Panc1 (cell line): ENCODE measurements around the gene DLGAP4. TPM values are rescaled to one million over a fixed set of nuclear protein-coding genes. Genes with fewer than 3 reads are reported as not detected.

Experiments
- ATAC-seq: fragments of 200-7000 bp; cut with Tn5 transposase; 2 replicates; pipeline ENCODE4 v1.9.1; 2020; ENCODE audit warnings: mild to moderate bottlenecking, moderate library complexity
- BruUV-seq: library from RNA; stranded (reverse); fragments of 400-500 nt; replicated peaks from 2 replicates; lab custom pipeline; 2021; lab: Mats Ljungman, UMichigan
- CTCF ChIA-PET: fragments of 300-600 bp; sonication (Branson Sonifier 250); formaldehyde crosslinking; loops from one replicate; lab custom pipeline; 2022; ENCODE audit warnings: antibody characterized with exemption; lab: Charles Lee
- POLR2A ChIA-PET: fragments of 300-600 bp; sonication (Branson Sonifier 250); formaldehyde crosslinking; loops from one replicate; lab custom pipeline; 2022; ENCODE audit warnings: antibody characterized with exemption; lab: Charles Lee
- DNase-seq: peaks from one replicate; pipeline ENCODE4 v3.0.0-alpha.2; 2010; ENCODE audit warnings: low read depth, low spot score
- H3K27ac ChIP-seq: 2 replicates; pipeline ENCODE4 v1.5.1; 2011; ENCODE audit warnings: mild to moderate bottlenecking, low read length, inconsistent platforms
- H3K27me3 ChIP-seq: fragments of 200-500 bp; sonication (Bioruptor generic); 2 replicates; pipeline ENCODE4 v1.6.0; 2014; ENCODE audit warnings: low read length, inconsistent platforms; ENCODE audit not compliant: control insufficient read depth, insufficient read depth
- H3K36me3 ChIP-seq: fragments of 200-500 bp; sonication (Bioruptor generic); 2 replicates; pipeline ENCODE4 v1.5.1; 2014; ENCODE audit warnings: inconsistent platforms, mild to moderate bottlenecking, low read length, moderate library complexity; ENCODE audit not compliant: control insufficient read depth, insufficient read depth
- H3K4me1 ChIP-seq: 2 replicates; pipeline ENCODE4 v1.5.1; 2011; ENCODE audit warnings: inconsistent platforms, mild to moderate bottlenecking, low read length, moderate library complexity; ENCODE audit not compliant: control insufficient read depth, insufficient read depth
- H3K4me3 ChIP-seq, 2 experiments: 2 replicates each; pipeline ENCODE4 v1.5.1; 2011 to 2012; ENCODE audit warnings: low read depth in 2 of 2, low read length in 2 of 2, mild to moderate bottlenecking in 2 of 2, inconsistent platforms in 1 of 2, moderate library complexity in 1 of 2
- H3K9me3 ChIP-seq: fragments of 200-500 bp; sonication (Bioruptor generic); 2 replicates; pipeline ENCODE4 v1.5.1; 2014; ENCODE audit warnings: low read depth, mild to moderate bottlenecking, inconsistent platforms, low read length, moderate library complexity; ENCODE audit not compliant: control insufficient read depth, insufficient read depth
- CTCF ChIP-seq: fragments of 450-650 bp; IDR thresholded peaks from 2 replicates; pipeline ENCODE4 v1.5.1; 2017; ENCODE audit warnings: mild to moderate bottlenecking
- POLR2AphosphoS5 ChIP-seq: IDR thresholded peaks from 2 replicates; pipeline ENCODE4 v1.6.1; 2012; ENCODE audit warnings: mild to moderate bottlenecking, low read depth, low read length, moderate library complexity
- REST ChIP-seq, 2 experiments: IDR thresholded peaks; 2 replicates each; pipeline ENCODE4 v1.6.1; 2011 to 2012; ENCODE audit warnings: low read depth in 2 of 2, control low read depth in 1 of 2, low read length in 1 of 2, mild to moderate bottlenecking in 1 of 2, moderate library complexity in 1 of 2; ENCODE audit not compliant: insufficient read depth in 1 of 2
- SIN3A ChIP-seq: IDR thresholded peaks from 2 replicates; pipeline ENCODE4 v1.6.1; 2012; ENCODE audit warnings: low read depth, mild to moderate bottlenecking, low read length, moderate library complexity, borderline replicate concordance; ENCODE audit not compliant: insufficient read depth
- TCF7L2 ChIP-seq: IDR thresholded peaks from 2 replicates; pipeline ENCODE4 v1.6.1; 2011; ENCODE audit warnings: mild to moderate bottlenecking, low read depth, low read length, inconsistent platforms
- in situ Hi-C: cut with HindIII; loops from 2 replicates; pipeline ENCODE4 v1.10.0; 2016; ENCODE audit warnings: low sequenced_read_pairs, low pct_unique_long_range_greater_than_20kb
- intact Hi-C: fragments of 100-400 bp; cut with micrococcal nuclease; formaldehyde crosslinking; loops from one replicate; pipeline ENCODE4 v1.10.0; 2022; ENCODE audit not compliant: unreplicated experiment
- total RNA-seq: library from RNA; stranded (reverse); gene quantifications from one replicate; pipeline ENCODE4 v1.2.1, GENCODE V29; 2021; ENCODE audit not compliant: unreplicated experiment

DLGAP4 gene
- total RNA-seq, 1 experiment from 2014 or later, result 52.5 TPM

- Histone ChIP-seq H3K27me3 (no peaks in the 10 kb centered on the region; the same call in 1 of the 2 replicates), H3K4me1 (no peaks in the 10 kb centered on the region), H3K4me3 (no peak overlapping the region), H3K27ac (no peak overlapping the region), H3K9me3 (no peaks in the 10 kb centered on the region), H3K36me3 (no peaks in the 10 kb centered on the region)
- in situ Hi-C loops (no loop called here), intact Hi-C loops (no loop called here)
- no peak for ATAC-seq
- POLR2A ChIA-PET, result no interaction called here
- CTCF ChIA-PET, result no interaction called here
- no peak for DNase-seq
- TF ChIP-seq TCF7L2 (no peak), SIN3A (no peak), POLR2AphosphoS5 (no peak), CTCF (no peak), REST (IDR thresholded peaks at IDR 0.05; ENCODE audit: insufficient read depth in 1 of 2, low read depth in 2 of 2, low read length in 1 of 2) (no peak)
- BruUV-seq, result no TSS peak
These were observed 79.4 kb downstream of the DLGAP4 start for GRCh38 chr20:36385503-36385902.

GRCh38 chr20:36386236-36386635, 80.1 kb downstream of the DLGAP4 start:
- in situ Hi-C loops, result no loop called here
- H3K27me3 ChIP-seq, result no peaks in the 10 kb centered on the region
- ChIA-PET POLR2A (no interaction called here), CTCF (no interaction called here)
- DNase-seq, result no peak
- H3K4me3 ChIP-seq, result no peak overlapping the region
- intact Hi-C loops, result no loop called here
- TF ChIP-seq REST (IDR thresholded peaks at IDR 0.05; ENCODE audit: insufficient read depth in 1 of 2, low read depth in 2 of 2, low read length in 1 of 2) (no peak), POLR2AphosphoS5 (no peak)
- no peak overlapping the region for H3K27ac ChIP-seq
- BruUV-seq, result no TSS peak
- H3K4me1 ChIP-seq, result no peaks in the 10 kb centered on the region; the same call in 1 of the 2 replicates
- ATAC-seq, result no peak
- no peaks in the 10 kb centered on the region for H3K36me3 ChIP-seq
- no peaks in the 10 kb centered on the region for H3K9me3 ChIP-seq
